Medulla oblongata (tissue), 1 donor: Measurements from ENCODE around the gene NHEJ1.

Experiments used
- DNase-seq: peaks from one replicate; pipeline ENCODE4 v3.0.0-alpha.2; 2015; ENCODE audit errors: extremely low spot score

NHEJ1 gene

DNA sequence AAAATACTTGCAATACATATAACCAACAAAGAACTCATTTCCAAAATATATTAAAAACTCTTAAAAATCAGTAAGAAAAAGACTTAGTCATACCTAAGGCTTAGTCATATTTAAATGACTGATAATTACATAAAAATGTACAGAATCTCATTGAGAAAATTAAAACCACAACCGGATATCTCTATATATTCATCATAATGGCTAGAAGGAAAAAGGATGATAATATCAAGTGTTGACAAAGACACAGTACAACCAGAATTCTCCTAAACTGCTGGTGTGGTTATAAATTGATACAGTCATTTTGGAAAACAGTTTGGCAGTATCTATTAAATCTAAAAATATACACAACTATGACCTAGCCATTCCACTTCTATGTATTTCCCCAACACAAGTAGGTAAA, 72.8 kb downstream of the NHEJ1 start:
- DNase-seq = no peak

DNA sequence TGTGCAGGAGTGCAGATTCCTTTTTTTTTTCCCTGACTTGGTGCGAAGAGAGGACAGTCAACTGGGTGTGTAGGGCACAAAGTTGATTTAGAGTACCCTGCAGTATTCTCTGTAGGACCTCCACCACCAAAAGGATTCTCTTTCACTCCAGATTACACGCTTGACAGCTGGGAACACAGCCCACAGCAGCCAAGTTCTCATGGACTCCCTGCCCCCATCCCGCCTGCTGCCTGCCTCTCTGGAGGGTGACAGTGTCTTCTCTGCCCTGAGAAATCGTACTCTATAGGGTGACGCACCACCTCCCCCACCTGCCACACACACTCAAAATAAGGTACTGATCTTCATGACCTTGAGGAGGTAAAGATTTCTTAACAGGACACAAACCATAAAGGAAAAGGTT, 73.3 kb downstream of the NHEJ1 start:
- DNase-seq = no peak

DNA sequence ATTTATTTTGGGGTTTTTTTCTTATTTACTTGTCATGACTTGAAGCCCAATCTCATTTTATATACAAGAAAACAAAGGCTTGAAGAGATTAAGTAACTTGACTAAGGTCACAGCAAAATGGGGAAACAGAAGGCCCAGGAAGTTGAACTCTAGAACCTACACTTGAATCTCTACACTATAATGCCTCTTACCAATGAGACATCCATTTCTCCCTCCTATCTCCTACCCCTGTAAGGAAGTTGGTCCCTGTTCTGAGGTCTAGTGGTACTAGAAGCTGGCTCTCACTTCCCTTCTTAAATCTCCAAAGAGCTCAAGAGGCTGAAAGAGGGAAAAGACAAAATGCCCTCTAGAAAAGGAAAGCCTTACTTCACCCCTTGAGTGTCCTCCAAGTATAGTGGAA, 74.4 kb downstream of the NHEJ1 start:
- DNase-seq = peak; percentile 4

DNA sequence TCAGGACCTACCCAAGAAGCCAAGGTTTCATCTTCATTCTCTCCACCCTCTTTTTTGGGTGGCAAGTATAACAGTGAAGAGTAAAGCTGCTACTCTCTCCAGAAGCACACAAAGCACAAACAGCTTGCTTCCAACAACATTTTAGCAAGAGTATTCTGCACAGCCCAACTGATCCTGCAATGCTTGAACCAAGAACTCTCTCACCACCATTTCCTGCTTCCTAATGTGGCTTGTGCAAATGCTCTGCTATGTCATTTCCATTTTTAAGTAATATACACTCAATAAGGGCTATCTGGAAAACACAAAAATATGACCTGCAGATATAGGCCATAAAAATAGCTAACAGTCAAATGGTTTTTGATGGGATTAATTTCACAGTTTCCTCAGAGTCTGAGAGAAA, 75.8 kb downstream of the NHEJ1 start:
- DNase-seq = no peak

DNA sequence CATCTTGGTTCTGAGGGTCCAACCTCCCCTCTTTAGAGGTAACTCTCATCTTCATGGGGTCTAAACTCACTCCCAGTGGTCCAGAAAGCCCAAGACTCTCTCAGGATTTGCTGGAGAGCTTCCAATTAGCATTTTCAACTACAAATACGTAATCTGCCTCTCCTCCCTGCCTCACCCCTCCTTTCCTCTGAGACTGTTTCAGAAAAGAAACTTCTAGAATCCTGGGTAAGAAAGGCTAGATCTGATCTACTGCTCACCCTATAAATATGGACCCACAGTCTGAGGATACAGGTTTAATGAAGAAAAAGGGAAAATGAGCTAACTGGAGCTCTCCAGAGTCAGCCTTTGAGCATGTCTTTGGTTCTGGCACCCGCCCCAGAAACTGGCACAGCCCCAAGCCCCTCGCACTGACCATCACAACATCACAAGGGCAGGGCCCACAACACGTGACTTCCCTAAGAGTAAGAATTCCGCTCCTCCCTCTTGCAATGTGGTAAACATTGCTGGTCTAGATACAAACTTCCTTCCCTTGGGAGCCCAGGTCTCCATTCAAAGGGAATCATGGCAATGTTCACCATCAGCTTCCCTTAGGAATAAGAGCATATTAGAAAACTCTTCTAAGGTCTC, 78.2 kb downstream of the NHEJ1 start:
- DNase-seq = no peak

DNA sequence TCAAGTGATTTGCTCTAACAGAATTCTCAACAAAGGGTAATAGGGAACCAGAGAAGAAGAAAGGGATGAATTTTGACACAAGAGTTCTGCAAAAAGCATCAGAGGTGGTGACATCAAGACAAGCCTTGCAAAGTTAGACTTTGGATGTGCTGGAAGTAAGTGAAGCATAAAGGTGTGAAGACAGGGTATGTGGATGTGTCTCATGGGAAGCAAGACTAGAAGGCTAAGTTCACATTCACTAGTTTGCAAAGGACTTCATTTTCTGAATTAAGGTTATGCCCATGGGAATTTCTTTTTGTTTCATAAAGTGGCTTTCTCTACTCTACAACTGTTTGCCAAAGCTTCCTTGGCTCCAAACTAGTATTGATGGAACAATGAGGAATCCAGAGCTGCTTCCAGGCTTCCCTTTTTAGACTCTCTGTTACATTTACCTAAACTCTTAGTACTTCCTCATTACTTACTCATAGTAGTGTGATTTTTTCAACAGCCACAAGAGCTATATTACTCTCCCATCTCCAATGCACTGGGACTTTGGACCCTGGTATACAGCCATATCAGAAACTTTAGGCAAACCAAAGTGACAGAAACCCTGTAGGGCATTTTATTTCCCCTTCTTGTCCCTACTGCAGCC, 78.8 kb downstream of the NHEJ1 start:
- DNase-seq = peak; percentile 6

DNA sequence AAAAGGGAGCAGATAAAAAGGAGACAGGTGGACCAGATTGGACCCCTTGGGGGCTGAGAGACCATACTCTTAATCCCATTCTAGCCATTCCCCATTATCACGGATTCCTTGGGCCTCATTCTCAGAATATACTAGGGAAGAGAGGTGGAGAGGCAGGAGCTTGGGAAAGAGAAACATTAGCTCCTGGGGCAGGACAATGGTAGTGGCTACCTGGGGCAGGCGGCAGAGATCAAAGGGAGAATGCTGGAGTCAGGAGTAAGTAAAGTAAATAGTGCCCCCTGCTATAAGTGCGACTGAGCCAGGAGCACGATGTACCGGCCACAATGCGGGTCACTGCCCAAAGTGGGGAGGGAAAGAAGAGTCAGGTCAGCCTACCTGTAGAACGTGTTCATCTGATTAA, 79.5 kb downstream of the NHEJ1 start:
- DNase-seq = no peak

DNA sequence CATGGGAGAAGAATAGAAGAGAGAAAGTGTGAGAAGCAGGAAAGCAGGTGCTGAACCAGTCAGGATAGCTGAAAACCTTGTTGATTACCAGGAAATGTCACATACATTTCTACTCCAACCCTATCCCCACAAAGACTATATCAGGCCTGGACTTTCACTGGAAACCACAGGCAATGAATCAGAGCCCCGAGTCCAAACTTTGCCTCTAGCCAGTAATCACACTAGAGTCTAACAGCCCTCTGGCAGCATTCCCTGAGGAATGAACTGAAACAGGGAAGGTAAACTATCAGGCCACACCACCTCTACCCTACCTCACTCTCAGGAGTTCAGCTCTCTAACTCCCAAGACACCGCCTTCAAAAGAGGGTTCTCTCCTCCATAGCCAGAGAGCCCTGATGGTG, 81.2 kb downstream of the NHEJ1 start:
- no peak for DNase-seq

DNA sequence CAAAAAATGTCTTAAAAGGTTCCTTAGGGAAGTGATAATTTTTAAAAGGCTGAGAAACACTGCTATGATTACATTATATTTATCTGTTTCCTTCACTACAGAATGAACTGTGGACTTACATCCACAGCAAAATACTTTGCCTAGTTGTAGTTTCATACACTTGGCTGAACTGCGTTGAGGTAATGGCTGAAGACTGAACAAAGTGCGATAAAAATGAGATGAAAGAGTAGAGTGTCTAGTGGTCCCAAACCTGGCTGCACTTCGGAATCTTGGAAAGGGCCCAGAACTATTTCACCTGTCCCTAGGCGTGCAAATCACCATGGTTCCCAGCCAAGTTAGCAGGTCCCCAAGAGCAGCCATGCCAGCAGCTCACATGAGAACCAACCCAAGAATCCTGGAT, 81.7 kb downstream of the NHEJ1 start:
- no peak for DNase-seq

DNA sequence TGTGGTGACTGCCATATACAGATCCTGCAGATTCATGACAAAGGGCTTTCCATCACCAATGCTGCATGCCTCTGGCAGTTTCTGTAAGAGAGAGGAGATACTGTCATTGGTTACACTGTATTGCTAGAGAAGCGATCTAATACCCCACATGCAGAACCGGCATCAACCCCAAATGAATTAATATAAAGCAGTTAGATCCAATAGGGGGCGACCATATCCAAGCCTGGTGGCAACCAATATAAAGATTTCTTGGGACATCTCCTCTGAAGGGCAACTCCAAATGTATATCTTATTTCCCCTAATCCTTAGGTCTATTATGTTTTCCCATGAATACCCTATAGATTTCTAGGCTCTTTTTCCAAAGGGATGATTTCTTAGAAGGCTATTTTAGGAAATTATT, 82.5 kb downstream of the NHEJ1 start:
- no peak for DNase-seq

DNA sequence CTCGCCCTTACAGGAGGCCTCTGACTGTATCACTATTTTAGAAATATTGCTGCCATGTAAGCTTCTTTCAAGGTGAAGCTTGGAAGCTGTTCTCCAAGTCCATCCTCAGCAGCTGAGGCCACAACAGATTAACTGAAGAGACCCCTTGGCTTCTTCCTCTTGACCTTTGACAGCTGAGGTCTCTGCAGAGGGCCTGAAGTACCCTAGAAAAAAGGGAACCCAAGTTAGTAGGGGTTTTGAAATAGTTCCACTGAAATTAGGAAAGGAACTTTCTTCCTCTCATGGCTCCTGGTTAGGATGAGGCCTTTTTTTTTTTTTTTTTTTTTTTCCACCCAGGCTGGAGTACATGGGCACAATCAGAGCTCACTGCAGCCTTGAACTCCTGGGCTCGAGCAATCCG, 84.4 kb downstream of the NHEJ1 start:
- no peak for DNase-seq

DNA sequence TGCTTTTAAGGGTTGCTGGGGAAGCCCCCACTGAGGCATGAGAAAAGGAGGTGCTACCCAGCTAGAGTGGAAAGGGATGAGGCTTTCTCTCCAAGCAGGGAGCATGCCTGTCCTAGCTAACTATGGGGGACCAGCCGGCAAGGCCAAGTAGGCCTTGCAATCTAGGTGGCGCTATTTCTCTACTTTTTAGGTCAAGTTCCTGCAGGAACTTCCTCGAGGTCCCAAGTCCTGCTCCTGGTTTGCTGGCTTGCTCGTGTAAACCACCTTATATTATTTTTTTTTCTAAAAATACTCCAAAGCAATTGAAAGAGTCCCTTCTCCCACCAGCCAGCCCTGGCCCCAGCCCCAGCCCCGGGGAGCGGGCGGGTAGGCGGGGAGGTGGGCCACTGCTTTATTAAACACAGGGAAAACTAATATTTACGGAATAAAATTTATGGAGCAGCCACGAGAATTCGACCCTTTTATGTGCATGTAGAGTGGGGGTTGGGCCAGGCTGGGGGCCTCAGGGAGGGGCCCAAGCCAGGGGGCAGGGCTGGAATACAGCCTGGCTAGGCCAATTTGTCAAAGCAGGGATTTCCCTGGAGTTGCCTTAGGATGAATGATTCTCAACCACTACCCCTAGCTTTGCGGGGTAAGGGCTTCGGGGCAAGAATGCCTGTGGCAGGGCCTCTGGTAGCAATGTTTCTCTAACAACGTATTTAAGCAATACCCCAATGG, 87.0 kb downstream of the NHEJ1 start:
- peak; percentile 61 for DNase-seq

DNA sequence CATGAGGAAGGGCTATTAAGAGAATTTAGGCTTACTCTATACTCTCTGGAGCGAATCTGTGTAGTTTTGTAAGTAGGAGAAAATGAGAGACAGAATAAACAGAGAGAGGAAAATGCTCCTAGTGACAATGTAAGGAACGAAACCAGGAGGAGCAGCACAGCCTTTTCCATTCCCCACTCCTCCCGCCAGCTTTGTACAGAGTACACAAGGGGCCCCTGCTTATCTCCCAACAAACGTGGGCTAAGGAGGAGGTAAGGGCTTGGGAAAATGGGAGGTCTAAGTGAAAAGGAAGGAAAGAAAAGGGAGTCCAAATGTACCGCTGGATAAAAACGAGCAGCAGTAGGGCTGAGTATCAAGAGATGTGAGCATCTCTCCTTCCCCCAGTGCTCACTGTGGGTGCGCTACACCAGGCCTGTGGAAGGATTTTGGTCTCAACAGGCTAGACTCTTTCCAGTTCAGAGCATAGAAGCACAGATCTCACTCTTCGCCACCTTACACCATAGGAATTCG, 87.8 kb downstream of the NHEJ1 start:
- no peak for DNase-seq

DNA sequence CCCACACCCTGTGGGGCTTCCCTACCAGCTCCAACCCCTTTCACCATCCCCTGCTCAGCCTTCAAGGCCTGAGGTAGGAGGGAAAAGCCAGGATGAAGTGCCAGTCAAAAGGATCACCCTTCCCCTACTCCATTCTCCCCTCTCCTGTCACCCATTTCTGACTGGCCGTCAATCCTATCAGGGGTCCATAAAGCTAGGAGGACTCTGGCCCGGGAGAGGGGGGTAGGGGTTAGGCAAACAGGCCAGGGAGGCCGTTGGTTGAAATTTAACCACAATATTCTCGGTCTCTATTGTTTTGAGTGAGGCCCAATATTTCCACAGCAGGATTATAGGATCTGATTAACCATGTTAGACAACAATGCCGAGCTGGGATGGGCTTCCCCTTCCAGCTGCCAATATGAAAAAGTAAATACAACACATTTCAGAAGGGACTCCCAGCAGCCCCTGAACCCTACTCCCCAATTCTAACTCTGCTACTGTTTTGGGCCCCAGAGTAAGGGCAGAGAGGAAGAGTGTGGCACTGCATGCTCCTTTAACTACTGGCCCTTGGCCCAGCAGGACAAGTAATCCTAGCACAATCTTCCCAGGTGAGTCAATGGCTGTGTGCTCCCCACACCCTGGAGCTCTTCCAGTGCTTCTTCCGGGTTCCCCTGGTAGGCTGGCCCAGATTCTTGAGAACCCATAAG, 89.3 kb downstream of the NHEJ1 start:
- no peak for DNase-seq

DNA sequence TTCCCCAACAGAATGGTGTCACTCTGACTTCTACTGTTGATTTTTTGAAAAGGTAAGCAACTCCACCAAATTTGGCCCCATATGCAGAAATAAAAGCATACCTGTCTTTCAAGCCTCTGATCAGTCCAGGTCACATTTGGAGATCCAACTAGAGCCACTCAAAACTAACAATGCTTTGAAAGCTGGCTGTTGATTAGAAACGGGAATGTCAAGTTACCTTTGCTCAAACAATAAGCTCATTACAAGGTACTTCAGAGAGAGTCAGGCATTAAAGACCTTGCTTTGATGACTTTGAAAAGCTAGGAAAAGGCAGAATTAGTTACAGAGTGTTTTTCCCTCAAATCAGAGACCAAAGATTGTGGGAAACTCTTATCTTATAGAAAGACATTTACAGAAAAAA, 95.1 kb downstream of the NHEJ1 start:
- DNase-seq = no peak

DNA sequence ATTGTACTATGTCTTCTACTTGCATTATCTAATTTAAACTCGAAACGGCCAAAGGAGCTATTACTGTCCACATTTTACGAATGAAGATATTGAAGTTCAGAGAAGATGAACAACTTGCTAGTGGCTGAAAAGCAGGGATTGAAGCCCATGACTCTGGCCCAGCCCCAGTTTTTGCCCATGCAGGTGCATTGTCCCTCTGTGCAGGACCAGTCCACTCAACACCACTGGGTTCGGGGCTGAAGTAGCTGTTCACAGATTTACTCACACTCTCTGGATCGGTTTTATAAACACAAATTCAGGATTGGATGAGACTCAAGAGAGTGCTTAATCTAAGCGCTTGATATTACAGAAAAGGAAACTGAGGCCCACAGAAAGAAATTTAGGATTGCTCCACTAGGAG, 98.5 kb downstream of the NHEJ1 start:
- DNase-seq = no peak

DNA sequence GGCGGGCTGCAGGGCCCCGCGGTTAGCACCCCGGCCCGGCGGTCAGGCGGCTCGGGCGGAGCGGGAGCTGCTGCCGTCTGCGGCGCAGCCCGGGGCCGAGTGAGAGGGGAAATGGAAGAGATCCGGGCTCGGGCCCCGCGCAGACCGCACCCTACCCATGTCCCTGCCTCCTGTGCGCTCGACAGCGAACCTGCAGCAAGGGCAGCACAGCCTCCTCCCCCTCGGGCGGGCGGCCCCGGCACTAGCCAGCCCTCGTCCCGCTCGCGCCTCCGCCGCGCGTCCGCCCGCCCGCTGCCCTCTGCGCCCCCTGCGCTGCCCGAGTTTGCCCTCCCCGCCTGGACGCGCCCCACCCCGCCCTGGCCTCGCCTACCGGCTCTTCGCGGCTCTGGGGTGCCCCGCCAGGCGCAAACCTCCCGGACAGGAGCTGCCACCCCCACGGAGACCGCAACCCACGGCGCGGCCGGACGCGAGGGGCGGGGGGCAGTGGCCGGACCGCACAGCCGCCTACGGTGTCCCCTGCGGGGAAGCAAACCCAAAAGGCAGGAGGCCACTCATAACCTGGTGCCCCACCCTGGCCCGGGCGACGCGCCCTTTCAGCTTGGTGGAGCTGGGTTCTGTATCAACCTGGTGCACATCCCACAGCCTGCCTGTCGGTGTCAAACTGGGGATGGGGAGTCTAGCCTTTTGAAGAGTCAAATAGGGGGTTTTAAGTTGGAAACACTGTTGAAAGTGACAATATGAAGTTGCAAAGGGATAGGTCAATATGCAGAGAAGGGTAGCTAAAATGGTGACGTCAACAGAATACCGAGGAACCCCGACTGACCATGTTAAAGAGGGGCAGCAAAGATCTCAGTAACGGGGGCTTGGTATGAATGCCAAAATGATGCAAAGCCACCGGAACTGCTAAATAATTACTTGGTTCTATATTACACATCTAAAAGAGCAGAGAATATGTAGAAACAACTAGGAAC, 99.5 kb downstream of the NHEJ1 start, which contains the start of gene IHH:
IHH (minus strand) TSS at position 101 of the 971 bp plus-strand sequence. CDS start 454 bp downstream, outside the sequence.
- DNase-seq = no peak

DNA sequence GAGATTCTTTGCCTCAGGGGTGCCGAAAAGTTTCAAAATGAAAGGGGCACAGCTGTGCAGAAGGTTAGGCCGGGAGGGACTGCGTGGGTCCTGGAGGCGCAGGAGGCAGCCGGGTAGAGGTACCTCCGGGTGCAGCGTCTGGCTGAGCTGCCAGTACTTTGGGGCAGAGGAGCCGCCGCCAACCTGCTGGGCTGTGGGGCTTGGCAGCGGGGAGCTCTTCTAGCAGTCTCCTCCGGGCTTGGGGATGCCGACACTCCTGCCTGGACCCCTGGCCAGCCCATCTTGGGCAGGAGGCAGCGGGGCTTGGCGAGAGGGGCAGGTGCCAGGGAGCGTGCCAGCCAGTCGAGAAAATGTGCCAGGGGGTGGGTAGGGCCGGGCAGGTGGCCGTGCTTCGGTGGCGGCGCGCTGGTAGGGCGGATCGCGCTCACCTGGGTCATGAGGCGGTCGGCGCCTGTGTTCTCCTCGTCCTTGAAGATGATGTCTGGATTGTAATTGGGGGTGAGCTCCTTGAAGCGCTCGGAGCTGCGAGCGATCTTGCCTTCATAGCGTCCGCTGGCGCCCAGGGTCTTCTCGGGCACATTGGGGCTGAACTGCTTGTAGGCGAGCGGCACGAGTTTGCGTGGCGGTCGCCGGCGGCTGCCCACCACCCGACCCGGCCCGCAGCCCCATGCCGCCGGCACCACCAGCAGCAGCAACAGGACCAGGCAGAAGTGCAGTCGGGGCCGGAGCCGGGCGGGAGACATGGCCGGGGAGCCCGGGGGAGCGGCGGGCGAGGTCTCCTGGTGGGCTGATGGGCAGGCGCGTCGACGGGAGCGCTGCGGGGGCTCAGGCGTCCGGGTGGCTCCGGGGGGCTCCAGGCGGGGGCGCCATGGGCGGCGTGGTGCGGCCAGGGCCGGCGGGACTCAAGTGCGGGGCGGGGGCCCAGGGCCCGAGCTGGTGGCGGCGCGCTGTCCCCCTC, 100.6 kb downstream of the NHEJ1 start:
- DNase-seq = no peak

DNA sequence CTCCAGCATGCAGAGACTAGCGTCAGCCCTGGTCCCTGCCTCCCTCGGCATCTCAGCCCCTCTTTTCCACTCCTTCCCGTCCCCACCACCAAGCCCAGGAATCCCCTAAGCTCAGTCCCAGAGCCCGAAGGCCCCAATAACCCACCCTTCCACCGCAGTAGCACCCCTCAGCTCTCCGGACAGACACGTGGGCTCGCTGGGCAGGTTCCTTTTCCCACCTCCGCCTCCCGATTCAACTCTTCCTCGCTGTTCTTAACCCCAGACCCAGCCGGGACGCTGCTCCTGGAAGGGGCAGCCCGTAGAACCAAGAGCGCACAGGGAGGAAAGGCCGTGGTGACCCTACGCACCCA, 101.3 kb downstream of the NHEJ1 start:
- DNase-seq = no peak
